ENCODE results near the gene LRRC42.
A peak's percentile ranks its signal among the peaks of the same experiment; 100 is the strongest.

Gene LRRC42

GRCh38 chr1:53938136-53938830, 7.9 kb upstream of the LRRC42 start:
- DNase-seq (ENCODE audit: low read depth in 2 of 3, low spot score in 2 of 3) = no peak

GRCh38 chr1:53942127-53942957, 3.8 kb upstream of the LRRC42 start:
- DNase-seq (ENCODE audit: low read depth in 2 of 3, low spot score in 2 of 3) = no peak

- DNase-seq (ENCODE audit: low read depth in 2 of 3, low spot score in 2 of 3) = no peak
Observed at GRCh38 chr1:53943090-53943489, 3.1 kb upstream of the LRRC42 start.

GRCh38 chr1:53943490-53944043, 2.6 kb upstream of the LRRC42 start:
- no peak for DNase-seq (ENCODE audit: low read depth in 2 of 3, low spot score in 2 of 3)

GRCh38 chr1:53944469-53945182, 1.5 kb upstream of the LRRC42 start:
- no peak for DNase-seq (ENCODE audit: low read depth in 2 of 3, low spot score in 2 of 3)

GRCh38 chr1:53945183-53945432, 1.0 kb upstream of the LRRC42 start:
- DNase-seq (ENCODE audit: low read depth in 2 of 3, low spot score in 2 of 3) = no peak

GRCh38 chr1:53945433-53946251, 508 bp upstream of the LRRC42 start, which contains the start of gene IFT25:
Gene IFT25, minus strand, starts transcription at chr1:53945699. Its CDS starts 5,617 bp downstream, at chr1:53940082.
- peak; percentile 97 to 100 (median 99) for DNase-seq (ENCODE audit: low read depth in 2 of 3, low spot score in 2 of 3)

- DNase-seq (ENCODE audit: low read depth in 2 of 3, low spot score in 2 of 3) = no peak
Observed at GRCh38 chr1:53947172-53947907, 1.2 kb downstream of the LRRC42 start.

GRCh38 chr1:53948291-53948690, 2.1 kb downstream of the LRRC42 start:
- no peak for DNase-seq (ENCODE audit: low read depth in 2 of 3, low spot score in 2 of 3)

- DNase-seq (ENCODE audit: low read depth in 2 of 3, low spot score in 2 of 3) = no peak
Observed at GRCh38 chr1:53949023-53949990, 3.2 kb downstream of the LRRC42 start.

- no peak for DNase-seq (ENCODE audit: low read depth in 2 of 3, low spot score in 2 of 3)
Observed at GRCh38 chr1:53951697-53952096, 5.5 kb downstream of the LRRC42 start.

- no peak for DNase-seq (ENCODE audit: low read depth in 2 of 3, low spot score in 2 of 3)
Observed at GRCh38 chr1:53954128-53954527, 8.0 kb downstream of the LRRC42 start.

- DNase-seq (ENCODE audit: low read depth in 2 of 3, low spot score in 2 of 3) = no peak
Observed at GRCh38 chr1:53956308-53957168, 10.4 kb downstream of the LRRC42 start.

- no peak for DNase-seq (ENCODE audit: low read depth in 2 of 3, low spot score in 2 of 3)
Observed at GRCh38 chr1:53957194-53957818, 11.2 kb downstream of the LRRC42 start.

- no peak for DNase-seq (ENCODE audit: low read depth in 2 of 3, low spot score in 2 of 3)
Observed at GRCh38 chr1:53959664-53960250, 13.6 kb downstream of the LRRC42 start.

GRCh38 chr1:53962395-53962794, 16.2 kb downstream of the LRRC42 start:
- DNase-seq (ENCODE audit: low read depth in 2 of 3, low spot score in 2 of 3) = no peak

- DNase-seq (ENCODE audit: low read depth in 2 of 3, low spot score in 2 of 3) = no peak
Observed at GRCh38 chr1:53963460-53963859, 17.3 kb downstream of the LRRC42 start.
